PC-3 (cell line): Measurements from ENCODE around the gene ASIC3. TPM values are rescaled to one million over a fixed set of nuclear protein-coding genes. Genes with fewer than 3 reads are reported as not detected.

ENCODE experiments used
- ATAC-seq: fragments of 200-7000 bp; cut with Tn5 transposase; 2 replicates; pipeline ENCODE4 v1.9.1; 2020; ENCODE audit warnings: mild to moderate bottlenecking, moderate library complexity
- BruUV-seq: library from RNA; stranded (reverse); fragments of 400-500 nt; replicated peaks from 2 replicates; lab custom pipeline; 2021; lab: Mats Ljungman, UMichigan
- CTCF ChIA-PET: fragments of 300-600 bp; sonication (Branson Sonifier 250); formaldehyde crosslinking; loops from one replicate; lab custom pipeline; 2022; ENCODE audit warnings: antibody characterized with exemption; lab: Charles Lee
- POLR2A ChIA-PET: fragments of 300-600 bp; sonication (Branson Sonifier 250); formaldehyde crosslinking; loops from one replicate; lab custom pipeline; 2022; ENCODE audit warnings: antibody characterized with exemption; ENCODE audit not compliant: unreplicated experiment; lab: Charles Lee
- DNase-seq: peaks from one replicate; pipeline ENCODE4 v3.0.0-alpha.2; 2015
- H2AFZ ChIP-seq: fragments of 300-600 bp; sonication (generic); 2 replicates; pipeline ENCODE4 v1.6.0; 2016; ENCODE audit warnings: antibody characterized with exemption, low read length
- H3F3A ChIP-seq: fragments of 300-600 bp; sonication (generic); one replicate; pipeline ENCODE4 v1.6.0; 2017; ENCODE audit warnings: antibody characterized with exemption, low read length, control low read depth, mild to moderate bottlenecking; ENCODE audit not compliant: unreplicated experiment
- H3K27ac ChIP-seq: fragments of 300-600 bp; sonication (generic); 2 replicates; pipeline ENCODE4 v1.5.1; 2016; ENCODE audit warnings: mild to moderate bottlenecking, low read length
- H3K27me3 ChIP-seq: fragments of 300-600 bp; sonication (generic); 2 replicates; pipeline ENCODE4 v1.6.1; 2016; ENCODE audit warnings: low read length, mixed read lengths
- H3K36me3 ChIP-seq: fragments of 300-600 bp; sonication (generic); 2 replicates; pipeline ENCODE4 v1.6.1; 2016; ENCODE audit warnings: low read depth, mixed run types, low read length, mixed read lengths
- H3K4me1 ChIP-seq: fragments of 300-600 bp; sonication (generic); 2 replicates; pipeline ENCODE4 v1.5.1; 2016; ENCODE audit warnings: low read length; ENCODE audit not compliant: insufficient read depth
- H3K4me2 ChIP-seq: fragments of 300-600 bp; sonication (generic); 2 replicates; pipeline ENCODE4 v1.6.0; 2016; ENCODE audit warnings: low read length
- H3K4me3 ChIP-seq: fragments of 300-600 bp; sonication (generic); 2 replicates; pipeline ENCODE4 v1.5.1; 2016; ENCODE audit warnings: mild to moderate bottlenecking, low read length, mixed read lengths
- H3K79me2 ChIP-seq: fragments of 300-600 bp; sonication (generic); 2 replicates; pipeline ENCODE4 v1.6.1; 2017; ENCODE audit warnings: low read length, mixed read lengths
- H3K9ac ChIP-seq: fragments of 300-600 bp; sonication (generic); 2 replicates; pipeline ENCODE4 v1.6.0; 2016; ENCODE audit warnings: mild to moderate bottlenecking, low read length
- H3K9me2 ChIP-seq: fragments of 300-600 bp; sonication (generic); replicated peaks from 2 replicates; pipeline ENCODE4 v1.6.1; 2016; ENCODE audit warnings: mixed run types, low read length, mixed read lengths
- H3K9me3 ChIP-seq: fragments of 300-600 bp; sonication (generic); 2 replicates; pipeline ENCODE4 v1.6.1; 2016; ENCODE audit warnings: low read length, mixed read lengths
- H4K20me1 ChIP-seq: fragments of 300-600 bp; sonication (generic); 2 replicates; pipeline ENCODE4 v1.6.1; 2016; ENCODE audit warnings: low read length, mixed read lengths
- CTCF ChIP-seq: fragments of 300-600 bp; sonication (generic); conservative IDR thresholded peaks from 2 replicates; pipeline ENCODE4 v1.5.1; 2017; ENCODE audit warnings: antibody characterized with exemption, low read depth, mild to moderate bottlenecking, low read length
- EZH2 ChIP-seq: fragments of 300-600 bp; sonication (generic); IDR thresholded peaks from one replicate; pipeline ENCODE4 v1.6.1; 2017; ENCODE audit warnings: antibody characterized with exemption, mild to moderate bottlenecking, low read length; ENCODE audit not compliant: unreplicated experiment
- EZH2phosphoT487 ChIP-seq: fragments of 300-600 bp; sonication (generic); IDR thresholded peaks from 2 replicates; pipeline ENCODE4 v1.6.1; 2018; ENCODE audit warnings: mild to moderate bottlenecking, antibody characterized with exemption, low read length, borderline replicate concordance
- intact Hi-C: fragments of 100-400 bp; cut with micrococcal nuclease; formaldehyde crosslinking; loops from 2 replicates; pipeline ENCODE4 v1.9.0; 2023
- total RNA-seq: library from RNA; depleted of rRNA; stranded (reverse); fragments of >200 nt; gene quantifications from 2 replicates; pipeline ENCODE4 v1.2.3, GENCODE V29; 2014

ASIC3 gene
- total RNA-seq, 1 experiment from 2014 or later = 1.7 TPM

- Histone ChIP-seq H3K27me3 (no peaks in the 10 kb centered on the region), H2AFZ (no peak overlapping the region), H3K36me3 (no peaks in the 10 kb centered on the region), H3K4me3 (no peak overlapping the region), H3F3A (no peaks in the 10 kb centered on the region), H3K9me2 (no peaks in the 10 kb centered on the region), H3K4me2 (no peak overlapping the region), H3K4me1 (no peaks in the 10 kb centered on the region), H3K27ac (no peak overlapping the region), H3K79me2 (peaks cover 88% of the 10 kb centered on the region), H3K9me3 (no peaks in the 10 kb centered on the region), H4K20me1 (peaks cover 5% of the 10 kb centered on the region; the same call in 1 of the 2 replicates), H3K9ac (no peak overlapping the region)
- TF ChIP-seq EZH2 = no peak
- TF ChIP-seq CTCF = no peak
- TF ChIP-seq EZH2phosphoT487 = no peak
- ATAC-seq (no peak), DNase-seq (no peak)
- intact Hi-C loops = no loop called here
- no TSS peak for BruUV-seq
- ChIA-PET CTCF (no interaction called here), POLR2A (no interaction called here)
Observed at GRCh38 chr7:151099486-151100211, 51.3 kb downstream of the ASIC3 start.

- BruUV-seq = no TSS peak
Observed at GRCh38 chr7:151100921-151101320, 52.6 kb downstream of the ASIC3 start.

More at GRCh38 chr7:151100921-151101320, 52.6 kb downstream of the ASIC3 start:
- ATAC-seq (no peak), DNase-seq (no peak)
- ChIA-PET POLR2A (no interaction called here), CTCF (no interaction called here)
- no peaks in the 10 kb centered on the region for H3K4me1 ChIP-seq
- peaks cover 1% of the 10 kb centered on the region; the same call in 1 of the 2 replicates for H4K20me1 ChIP-seq
- H3K9me2 ChIP-seq = no peaks in the 10 kb centered on the region
- H3F3A ChIP-seq = no peaks in the 10 kb centered on the region
- H2AFZ ChIP-seq = no peak overlapping the region
- intact Hi-C loops = no loop called here
- no peak overlapping the region for H3K4me2 ChIP-seq
- H3K27ac ChIP-seq = no peak overlapping the region
- TF ChIP-seq EZH2phosphoT487 (no peak), EZH2 (no peak), CTCF (no peak)
- H3K9ac ChIP-seq = no peak overlapping the region
- H3K79me2 ChIP-seq = peaks cover 80% of the 10 kb centered on the region
- H3K9me3 ChIP-seq = no peaks in the 10 kb centered on the region
- no peak overlapping the region for H3K4me3 ChIP-seq
- no peaks in the 10 kb centered on the region for H3K36me3 ChIP-seq
- no peaks in the 10 kb centered on the region for H3K27me3 ChIP-seq
